Esophagus (tissue), 2 donors: Measurements from ENCODE around the gene LAD1. TPM values are rescaled to one million over a fixed set of nuclear protein-coding genes. Genes with fewer than 3 reads are reported as not detected.

Experiments used
- H3K27ac ChIP-seq, 2 donors: one replicate each; pipeline ENCODE4 v1.5.1; 2013; ENCODE audit warnings: low read depth in 2 of 2, mild to moderate bottlenecking in 2 of 2, inconsistent platforms in 1 of 2, low read length in 1 of 2, moderate library complexity in 1 of 2
- H3K27me3 ChIP-seq, 2 donors: one replicate each; pipeline ENCODE4 v1.6.1; 2013; ENCODE audit warnings: low read length in 2 of 2, control low read depth in 1 of 2, mild to moderate bottlenecking in 1 of 2; ENCODE audit not compliant: insufficient read depth in 2 of 2, control insufficient read depth in 1 of 2
- H3K36me3 ChIP-seq, 2 donors: one replicate each; pipeline ENCODE4 v1.6.1; 2013; ENCODE audit warnings: low read length in 1 of 2; ENCODE audit not compliant: control insufficient read depth in 2 of 2, insufficient read depth in 2 of 2
- H3K4me1 ChIP-seq, 2 donors: one replicate each; pipeline ENCODE4 v1.6.1; 2013; ENCODE audit warnings: low read length in 1 of 2; ENCODE audit not compliant: control insufficient read depth in 2 of 2, insufficient read depth in 2 of 2
- H3K4me3 ChIP-seq, 2 donors: one replicate each; pipeline ENCODE4 v1.5.1; 2013; ENCODE audit warnings: low read length in 2 of 2, mild to moderate bottlenecking in 2 of 2, low read depth in 1 of 2, moderate library complexity in 1 of 2
- H3K9me3 ChIP-seq, 2 donors: one replicate each; pipeline ENCODE4 v1.6.1; 2013; ENCODE audit warnings: mild to moderate bottlenecking in 2 of 2, low read depth in 1 of 2, low read length in 1 of 2, moderate library complexity in 1 of 2; ENCODE audit not compliant: control insufficient read depth in 2 of 2, insufficient read depth in 1 of 2
- WGBS, 2 donors: extraction: QIAGEN DNeasy Blood & Tissue Kit; methylation state at CpG; one replicate each; pipeline ENCODE4 v1.1.7; 2013; 5-methylcytosine and 5-hydroxymethylcytosine counted together
- polyA plus RNA-seq, 2 donors: library from polyadenylated mRNA; stranded (reverse); fragments of 200-250 nt; gene quantifications; one replicate each; pipeline ENCODE4 v1.2.3, GENCODE V29; 2013
- donor health status: healthy with polysubstance abuse.
- donor health status: Bipolar disorder and iron deficiency.

Gene LAD1
- polyA plus RNA-seq, 2 donors = 275 to 286 TPM

- no peaks in the 10 kb centered on the region for H3K9me3 ChIP-seq
Measured at GRCh38 chr1:201356701-201357100, 42.4 kb downstream of the LAD1 start.

GRCh38 chr1:201356236-201356635, 42.9 kb downstream of the LAD1 start:
- no peaks in the 10 kb centered on the region for H3K27me3 ChIP-seq
- H3K9me3 ChIP-seq = no peaks in the 10 kb centered on the region
- 93 to 94% methylated on average over 5 of the region's 5 CpGs for WGBS, 2 donors
- H3K4me1 ChIP-seq = peaks cover 9 to 24% of the 10 kb centered on the region in 2 donors
- no peaks in the 10 kb centered on the region for H3K36me3 ChIP-seq
- H3K27ac ChIP-seq = no peak overlapping the region
- H3K4me3 ChIP-seq = no peak overlapping the region

More at GRCh38 chr1:201356701-201357100, 42.4 kb downstream of the LAD1 start:
- H3K27ac ChIP-seq = no peak overlapping the region
- 79 to 85% methylated on average over 11 of the region's 11 CpGs for WGBS, 2 donors
- H3K4me3 ChIP-seq = no peak overlapping the region
- H3K4me1 ChIP-seq = peaks cover 9 to 24% of the 10 kb centered on the region in 2 donors
- no peaks in the 10 kb centered on the region for H3K27me3 ChIP-seq
- no peaks in the 10 kb centered on the region for H3K36me3 ChIP-seq

GRCh38 chr1:201355471-201355870, 43.7 kb downstream of the LAD1 start:
- no peaks in the 10 kb centered on the region for H3K36me3 ChIP-seq
- H3K27me3 ChIP-seq = no peaks in the 10 kb centered on the region
- no peaks in the 10 kb centered on the region for H3K9me3 ChIP-seq
- peak overlapping the region; percentile 38 to 63 for H3K27ac ChIP-seq
- H3K4me1 ChIP-seq = peaks cover 9 to 24% of the 10 kb centered on the region in 2 donors
- H3K4me3 ChIP-seq = no peak overlapping the region
- 83 to 90% methylated on average over 7 of the region's 7 CpGs for WGBS, 2 donors

GRCh38 chr1:201354901-201355295, 44.2 kb downstream of the LAD1 start:
- no peaks in the 10 kb centered on the region for H3K36me3 ChIP-seq
- peak overlapping the region; percentile 43 to 82 for H3K27ac ChIP-seq
- peaks cover 9 to 24% of the 10 kb centered on the region in 2 donors for H3K4me1 ChIP-seq
- no peaks in the 10 kb centered on the region for H3K9me3 ChIP-seq
- 35 to 50% methylated on average over 4 of the region's 4 CpGs for WGBS, 2 donors
- H3K4me3 ChIP-seq = no peak overlapping the region
- H3K27me3 ChIP-seq = no peaks in the 10 kb centered on the region

GRCh38 chr1:201354151-201354900, 44.8 kb downstream of the LAD1 start:
- H3K4me3 ChIP-seq = no peak overlapping the region
- H3K36me3 ChIP-seq = no peaks in the 10 kb centered on the region
- H3K27ac ChIP-seq = peak overlapping the region; percentile 43 to 82
- H3K9me3 ChIP-seq = no peaks in the 10 kb centered on the region
- WGBS, 2 donors = 84 to 90% methylated on average over 9 of the region's 9 CpGs
- H3K27me3 ChIP-seq = no peaks in the 10 kb centered on the region
- H3K4me1 ChIP-seq = peaks cover 9 to 24% of the 10 kb centered on the region in 2 donors

GRCh38 chr1:201353186-201353940, 45.8 kb downstream of the LAD1 start:
- Histone ChIP-seq H3K4me3 (no peak overlapping the region), H3K36me3 (no peaks in the 10 kb centered on the region), H3K4me1 (peaks cover 9 to 23% of the 10 kb centered on the region in 2 donors), H3K27ac (peak overlapping the region; percentile 32 to 82), H3K27me3 (no peaks in the 10 kb centered on the region), H3K9me3 (no peaks in the 10 kb centered on the region)
- 57 to 69% methylated on average over 13 of the region's 13 CpGs for WGBS, 2 donors

GRCh38 chr1:201351617-201352016, 47.5 kb downstream of the LAD1 start:
- no peaks in the 10 kb centered on the region for H3K36me3 ChIP-seq
- H3K4me1 ChIP-seq = peaks cover 9 to 20% of the 10 kb centered on the region in 2 donors
- no peak overlapping the region for H3K4me3 ChIP-seq
- no peaks in the 10 kb centered on the region for H3K27me3 ChIP-seq
- no peak overlapping the region for H3K27ac ChIP-seq
- no peaks in the 10 kb centered on the region for H3K9me3 ChIP-seq

- no peaks in the 10 kb centered on the region for H3K36me3 ChIP-seq
- peaks cover 9 to 23% of the 10 kb centered on the region in 2 donors for H3K4me1 ChIP-seq
- 91 to 92% methylated on average over 7 of the region's 7 CpGs for WGBS, 2 donors
- H3K9me3 ChIP-seq = no peaks in the 10 kb centered on the region
- no peaks in the 10 kb centered on the region for H3K27me3 ChIP-seq
- H3K27ac ChIP-seq = no peak overlapping the region
- H3K4me3 ChIP-seq = no peak overlapping the region
Measured at GRCh38 chr1:201350884-201351283, 48.2 kb downstream of the LAD1 start.

GRCh38 chr1:201350361-201350725, 48.8 kb downstream of the LAD1 start:
- peaks cover 6 to 29% of the 10 kb centered on the region in 2 donors for H3K4me1 ChIP-seq
- WGBS, 2 donors = 65 to 69% methylated on average over 2 of the region's 2 CpGs

More at GRCh38 chr1:201350361-201350725, 48.8 kb downstream of the LAD1 start:
- no peaks in the 10 kb centered on the region for H3K36me3 ChIP-seq
- H3K4me3 ChIP-seq = no peak overlapping the region
- no peaks in the 10 kb centered on the region for H3K27me3 ChIP-seq
- H3K27ac ChIP-seq = peak overlapping the region in 1 of 2 donors; percentile 13
- H3K9me3 ChIP-seq = no peaks in the 10 kb centered on the region
